ENCODE measurements around the gene AKT1.
"Not testable (repeated sequence)": the region's sequence is repeated elsewhere in the genome, so short reads cannot be mapped to it uniquely, and the experiment has no call there.

The AKT1 gene

GRCh38 chr14:104794993-104795780, at the start of gene AKT1:
Gene AKT1, minus strand, starts transcription at chr14:104795748. Its CDS starts 3,105 bp downstream, at chr14:104792643.
- DNase-seq = no peak

- DNase-seq = no peak
Observed at GRCh38 chr14:104845033-104845666, 49.6 kb upstream of the AKT1 start.

- no peak for DNase-seq
Observed at GRCh38 chr14:104844306-104845032, 48.9 kb upstream of the AKT1 start.

GRCh38 chr14:104843442-104844305, 48.1 kb upstream of the AKT1 start:
- DNase-seq = no peak

GRCh38 chr14:104843006-104843405, 47.5 kb upstream of the AKT1 start:
- no peak for DNase-seq

GRCh38 chr14:104841730-104842129, 46.2 kb upstream of the AKT1 start:
- DNase-seq = no peak

- DNase-seq = not testable (repeated sequence)
Observed at GRCh38 chr14:104836171-104836935, 40.8 kb upstream of the AKT1 start.

- no peak for DNase-seq
Observed at GRCh38 chr14:104830781-104831180, 35.2 kb upstream of the AKT1 start.

GRCh38 chr14:104827177-104828055, 31.9 kb upstream of the AKT1 start:
- DNase-seq = peak; percentile 42 to 47

GRCh38 chr14:104826861-104827176, 31.3 kb upstream of the AKT1 start:
- DNase-seq = no peak

- DNase-seq = peak; percentile 87 to 98
Observed at GRCh38 chr14:104826189-104826860, 30.8 kb upstream of the AKT1 start.

GRCh38 chr14:104824353-104824997, 28.9 kb upstream of the AKT1 start:
- DNase-seq = no peak

GRCh38 chr14:104822821-104823615, 27.5 kb upstream of the AKT1 start:
- DNase-seq = no peak

GRCh38 chr14:104821971-104822608, 26.5 kb upstream of the AKT1 start:
- no peak for DNase-seq

GRCh38 chr14:104821229-104821945, 25.8 kb upstream of the AKT1 start:
- no peak for DNase-seq

GRCh38 chr14:104820669-104821228, 25.2 kb upstream of the AKT1 start:
- DNase-seq = no peak

- DNase-seq = no peak
Observed at GRCh38 chr14:104819361-104819781, 23.8 kb upstream of the AKT1 start.
